ENCODE data around the gene ADORA2A. TPM values are rescaled to one million over a fixed set of nuclear protein-coding genes. Genes with fewer than 3 reads are reported as not detected.
A peak's percentile ranks its signal among the peaks of the same experiment; 100 is the strongest.

The ADORA2A gene
- total and polyA plus RNA-seq, 8 donors: 0.58 to 7.1 (median 1.6) TPM; not detected in 1

GRCh38 chr22:24424001-24424900 is 3.1 kb upstream of the ADORA2A start:
- no peaks in the 10 kb centered on the region for H3K36me3 ChIP-seq
- peak overlapping the region; percentile 20 to 77 (median 67) for H3K27ac ChIP-seq
- peaks cover 25 to 62% (median 37%) of the 10 kb centered on the region in 4 donors for H3K4me1 ChIP-seq
- TF ChIP-seq CTCF (IDR thresholded peaks at IDR 0.05): no peak
- TF ChIP-seq EP300 (IDR thresholded peaks at IDR 0.05): no peak
- TF ChIP-seq POLR2A (IDR thresholded peaks at IDR 0.05): no peak
- TF ChIP-seq POLR2AphosphoS5 (IDR thresholded peaks at IDR 0.05): no peak
- H3K27me3 ChIP-seq: peaks cover 0 to 35% (median 12%) of the 10 kb centered on the region in 3 donors
- 8 to 28% (median 10%) methylated on average over 32 to 105 of the region's 105 CpGs for WGBS, 5 donors
- no peaks in the 10 kb centered on the region for H3K9me3 ChIP-seq
- H3K4me3 ChIP-seq: peak overlapping the region; percentile 59 to 73 (median 60)
- intact Hi-C loops (cut with DNase I; ENCODE audit: low total_unique reads): loop anchor here (5.0 kb wide), 1 partner anchor 78 kb away; no protein-coding TSS in a partner anchor
- DNase-seq: peak in 1 of 2 donors; percentile 69

GRCh38 chr22:24424901-24425775 is 2.3 kb upstream of the ADORA2A start:
- peaks cover 0 to 35% (median 12%) of the 10 kb centered on the region in 3 donors for H3K27me3 ChIP-seq
- peak overlapping the region in 4 of 5 donors; percentile 20 to 77 (median 71) for H3K27ac ChIP-seq
- intact Hi-C loops (cut with DNase I; ENCODE audit: low total_unique reads): loop anchor here (5.0 kb wide), 1 partner anchor 77 kb away; no protein-coding TSS in a partner anchor
- peaks cover 25 to 63% (median 37%) of the 10 kb centered on the region in 4 donors for H3K4me1 ChIP-seq
- no peak for DNase-seq
- TF ChIP-seq POLR2AphosphoS5 (IDR thresholded peaks at IDR 0.05): no peak
- no peak for TF ChIP-seq CTCF (IDR thresholded peaks at IDR 0.05)
- no peak for TF ChIP-seq EP300 (IDR thresholded peaks at IDR 0.05)
- no peak for TF ChIP-seq POLR2A (IDR thresholded peaks at IDR 0.05)
- no peaks in the 10 kb centered on the region for H3K36me3 ChIP-seq
- no peaks in the 10 kb centered on the region for H3K9me3 ChIP-seq
- WGBS, 5 donors: 78 to 90% (median 83%) methylated on average over 16 to 32 of the region's 32 CpGs
- H3K4me3 ChIP-seq: peak overlapping the region; percentile 59 to 73 (median 60)

DNA sequence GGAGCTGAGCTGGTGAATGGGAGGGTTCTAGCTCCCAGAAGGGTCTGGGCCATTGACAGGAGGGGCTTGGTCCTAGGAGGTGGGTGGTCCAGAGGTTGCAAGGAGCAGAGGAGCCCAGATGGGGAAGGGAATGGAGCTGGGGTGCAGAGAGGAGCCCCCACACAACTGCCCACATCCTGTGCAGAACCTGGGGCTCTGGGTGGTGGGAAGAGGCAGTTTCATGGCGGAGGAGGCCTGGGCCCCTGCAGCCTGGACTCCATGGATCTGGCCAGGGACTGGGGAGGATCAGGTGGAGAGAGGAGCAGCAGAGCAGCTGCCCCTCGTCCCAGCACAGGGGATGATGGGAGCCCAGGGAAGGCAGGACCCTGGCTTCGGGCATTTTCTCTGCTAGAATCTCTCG is 963 bp upstream of the ADORA2A start:
- H3K36me3 ChIP-seq: no peaks in the 10 kb centered on the region
- peaks cover 0 to 35% (median 12%) of the 10 kb centered on the region in 3 donors for H3K27me3 ChIP-seq
- intact Hi-C loops (cut with DNase I; ENCODE audit: low total_unique reads): no loop called here
- no peak overlapping the region for H3K4me3 ChIP-seq
- TF ChIP-seq POLR2AphosphoS5 (IDR thresholded peaks at IDR 0.05) (no peak), EP300 (IDR thresholded peaks at IDR 0.05) (no peak), POLR2A (IDR thresholded peaks at IDR 0.05) (no peak), CTCF (IDR thresholded peaks at IDR 0.05) (no peak)
- peaks cover 18 to 66% (median 38%) of the 10 kb centered on the region in 4 donors for H3K4me1 ChIP-seq
- 81 to 97% (median 82%) methylated on average over 3 to 4 of the region's 4 CpGs for WGBS, 5 donors
- H3K27ac ChIP-seq: peak overlapping the region in 4 of 5 donors; percentile 62 to 80 (median 72)
- H3K9me3 ChIP-seq: no peaks in the 10 kb centered on the region
- DNase-seq: no peak

Measured in stomach (tissue), 9 donors.